HG03135 (cell line): Measurements from ENCODE around the gene SLK.

Source experiments
- ATAC-seq: cut with Tn5 transposase; IDR thresholded peaks from one replicate; pipeline ENCODE4 v1.9.1; 2021; ENCODE audit warnings: mild to moderate bottlenecking, moderate library complexity; ENCODE audit not compliant: unreplicated experiment

Gene SLK

GRCh38 chr10:104045151-104046089 is 78.5 kb downstream of the SLK start:
- no peak for ATAC-seq

DNA sequence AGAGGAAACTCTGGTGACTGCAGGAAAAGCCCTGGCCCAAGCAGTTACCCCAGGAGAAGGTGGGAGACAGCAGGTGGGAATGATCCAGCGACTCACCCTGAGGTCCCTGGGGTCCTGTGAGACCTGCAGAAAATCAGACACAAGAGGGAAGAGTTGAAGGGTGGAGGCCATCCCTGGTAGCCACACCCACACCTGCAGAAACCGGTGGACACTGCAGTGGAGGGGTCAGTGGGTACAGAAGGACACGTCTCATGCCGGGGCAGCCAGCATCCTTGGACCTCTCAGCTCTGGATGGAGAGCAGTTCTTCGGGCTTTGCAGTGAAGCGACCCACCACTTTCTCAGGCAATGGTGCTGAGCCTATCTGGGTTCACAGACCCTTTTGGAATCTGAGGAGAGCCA is 79.7 kb downstream of the SLK start:
- ATAC-seq: no peak

DNA sequence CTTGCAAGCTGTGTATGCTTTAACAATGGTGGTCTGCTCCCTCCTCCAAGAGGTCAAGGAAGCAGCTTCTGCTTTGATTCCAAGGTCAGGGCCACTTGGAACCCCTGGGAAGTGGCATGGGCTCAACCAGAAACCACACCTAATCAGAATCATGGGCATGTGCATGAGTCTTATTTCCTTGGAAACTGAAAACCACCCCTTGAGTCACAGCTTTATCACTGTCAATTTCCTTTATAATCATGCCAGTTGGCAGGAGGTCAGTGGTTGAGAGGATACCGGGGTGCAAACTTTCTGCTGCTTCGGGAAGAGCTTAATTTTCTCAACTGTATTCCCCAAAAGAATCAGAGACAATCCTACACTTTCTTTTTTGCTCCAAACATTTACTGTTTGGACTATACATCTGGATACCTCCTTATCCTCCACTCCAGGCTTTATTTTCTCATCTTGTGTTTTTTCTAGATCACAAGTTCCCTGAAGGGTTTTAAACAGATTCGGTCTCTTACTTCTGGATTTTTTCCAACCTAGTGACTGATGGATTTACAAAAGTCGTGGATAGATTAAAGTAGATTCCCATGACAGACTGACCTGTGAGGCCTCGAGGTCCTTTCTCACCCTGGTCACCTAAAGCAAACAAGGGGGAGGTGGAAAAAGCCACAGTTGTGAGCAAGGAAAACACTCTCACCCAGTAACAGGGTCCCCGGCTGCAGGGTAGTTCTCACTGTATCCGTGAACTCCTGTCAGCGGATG is 82.7 kb downstream of the SLK start:
- no peak for ATAC-seq

- no peak for ATAC-seq
Measured at GRCh38 chr10:104052431-104052830, 85.5 kb downstream of the SLK start.

- no peak for ATAC-seq
Measured at GRCh38 chr10:104053201-104053600, 86.3 kb downstream of the SLK start.

DNA sequence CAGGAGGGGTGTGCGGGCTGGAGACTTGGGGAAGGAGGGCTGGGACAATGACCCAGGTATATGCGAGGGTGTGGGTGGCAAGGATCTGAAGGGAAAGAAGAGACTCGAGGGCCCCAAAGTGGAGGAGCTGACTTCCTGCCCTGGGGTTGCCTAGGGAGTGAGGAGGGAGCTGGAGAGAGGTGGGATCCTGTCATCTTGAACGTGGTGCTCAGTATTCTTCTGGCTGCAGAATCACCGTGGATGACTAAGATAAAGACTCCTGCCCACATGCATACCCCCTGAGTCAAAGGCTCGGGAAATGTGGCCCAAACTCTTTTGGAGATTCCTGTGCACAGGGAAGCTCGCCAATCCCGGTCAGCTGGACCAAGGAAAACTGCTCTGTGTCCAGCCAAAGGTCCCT is 87.5 kb downstream of the SLK start:
- no peak for ATAC-seq

- ATAC-seq: no peak
Measured at GRCh38 chr10:104056619-104057273, 89.8 kb downstream of the SLK start.

- ATAC-seq: no peak
Measured at GRCh38 chr10:104057717-104058116, 90.8 kb downstream of the SLK start.

DNA sequence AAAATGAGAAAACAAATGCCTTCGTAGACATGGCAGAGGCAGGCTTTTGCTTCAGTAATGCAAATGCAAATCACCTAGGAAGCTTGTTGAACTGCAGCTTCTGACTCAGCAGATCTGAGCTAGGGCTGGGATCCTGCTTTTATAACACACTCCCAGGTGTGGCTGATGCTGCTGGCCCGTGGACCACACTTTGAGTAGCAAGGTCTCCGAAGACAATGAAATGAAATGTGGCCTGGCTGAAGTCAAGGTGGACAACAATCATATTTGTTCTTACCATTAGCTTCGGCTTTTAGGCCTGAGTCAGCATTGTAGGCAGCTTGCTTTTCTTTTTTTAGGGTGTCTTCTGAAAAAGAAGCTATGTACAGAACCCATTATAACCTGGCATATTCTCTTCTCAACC is 92.4 kb downstream of the SLK start:
- no peak for ATAC-seq

GRCh38 chr10:104061196-104061595 is 94.3 kb downstream of the SLK start:
- no peak for ATAC-seq

DNA sequence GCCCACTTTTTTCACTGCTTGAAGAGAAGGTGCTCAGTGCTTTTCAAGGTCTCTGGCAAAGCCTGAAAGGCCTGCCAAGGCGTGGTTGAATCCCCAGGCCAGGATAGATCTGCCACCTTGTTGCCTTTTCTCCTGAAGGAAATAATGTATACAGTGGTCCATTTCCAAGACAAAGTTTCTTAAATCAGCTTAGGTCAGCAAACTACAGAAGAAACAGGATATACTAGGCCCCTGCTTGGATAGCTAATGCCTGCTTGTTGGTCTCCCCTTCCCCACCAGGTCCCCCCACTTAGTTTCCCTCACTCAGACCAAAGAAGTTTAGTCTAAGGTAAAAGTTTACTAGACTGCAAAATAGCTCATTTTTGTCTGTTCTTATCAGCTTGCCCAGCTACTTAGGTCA is 98.8 kb downstream of the SLK start:
- no peak for ATAC-seq

- no peak for ATAC-seq
Measured at GRCh38 chr10:104066945-104067344, 100.0 kb downstream of the SLK start.

- ATAC-seq: no peak
Measured at GRCh38 chr10:104067525-104067924, 100.6 kb downstream of the SLK start.

DNA sequence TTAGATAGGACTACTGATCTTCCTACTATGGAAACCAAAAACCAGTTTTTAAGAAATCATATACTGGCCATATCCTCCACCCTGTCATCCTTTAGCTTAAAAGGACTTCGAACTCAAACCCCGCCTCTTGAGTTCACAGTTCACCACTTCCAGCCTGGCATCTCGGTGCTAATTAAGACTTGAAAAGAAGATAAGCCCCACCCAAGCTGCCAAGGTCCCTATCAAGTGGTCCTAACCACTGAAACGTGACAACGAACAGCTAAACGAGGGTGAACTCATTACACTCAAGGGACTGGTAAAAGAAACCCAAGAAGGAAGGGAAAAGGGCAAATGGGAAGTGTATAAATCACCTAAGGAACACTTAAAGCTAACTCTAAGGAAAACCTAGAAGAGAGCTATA is 102.7 kb downstream of the SLK start:
- ATAC-seq: no peak

GRCh38 chr10:104072786-104073185 is 105.8 kb downstream of the SLK start:
- no peak for ATAC-seq

GRCh38 chr10:104074505-104074904 is 107.6 kb downstream of the SLK start:
- no peak for ATAC-seq

- no peak for ATAC-seq
Measured at GRCh38 chr10:104076743-104077160, 109.8 kb downstream of the SLK start.

DNA sequence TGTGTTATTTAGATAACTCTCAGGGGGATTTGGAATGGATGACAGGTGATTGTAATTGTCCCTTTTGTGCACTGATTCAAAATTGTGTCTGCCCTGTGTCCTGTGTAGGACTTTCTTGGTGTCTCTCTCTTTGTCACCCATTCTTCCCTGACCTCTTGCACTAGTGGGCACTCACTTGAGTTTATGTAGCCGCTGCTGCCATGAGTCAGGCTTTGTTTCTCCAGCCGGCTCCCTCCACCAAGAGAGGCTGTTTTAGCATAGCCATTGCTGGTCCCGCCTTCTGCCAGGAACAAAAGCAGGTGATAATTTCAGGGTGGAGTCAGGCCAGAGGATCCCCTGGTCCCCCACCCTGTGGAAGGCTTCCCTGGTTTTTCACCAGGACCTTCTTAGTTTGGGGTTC is 110.3 kb downstream of the SLK start:
- ATAC-seq: no peak

DNA sequence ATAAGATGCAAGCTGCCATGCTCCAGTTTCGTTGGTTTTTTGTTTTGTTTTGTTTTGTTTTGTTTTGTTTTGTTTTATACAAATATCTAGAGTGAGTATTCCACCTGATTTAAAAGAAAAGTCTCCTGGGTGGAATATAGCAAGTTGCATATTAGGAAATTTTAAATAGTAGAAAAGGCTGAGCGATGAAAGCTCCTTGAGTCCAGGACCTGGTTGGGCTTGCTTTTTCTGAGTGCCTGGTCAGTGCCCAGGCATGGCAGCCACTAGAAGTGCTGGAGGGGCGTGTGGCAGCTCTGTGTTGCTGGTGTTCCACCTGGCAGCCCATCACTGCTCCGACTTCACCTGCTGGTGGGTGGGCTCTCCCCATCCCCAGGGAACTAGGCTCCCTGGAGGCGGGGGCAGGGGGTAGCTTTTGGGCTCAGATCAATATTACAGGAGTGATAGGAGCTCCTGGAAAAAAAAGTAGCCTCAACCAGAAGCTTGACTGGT is 110.8 kb downstream of the SLK start:
- no peak for ATAC-seq
